ENCODE data around the gene KCNQ1. TPM values are rescaled to one million over a fixed set of nuclear protein-coding genes. Genes with fewer than 3 reads are reported as not detected.

KCNQ1 gene
- total and polyA plus RNA-seq, 2 experiments from 2014 or later: 0.45 to 0.87 TPM

DNA sequence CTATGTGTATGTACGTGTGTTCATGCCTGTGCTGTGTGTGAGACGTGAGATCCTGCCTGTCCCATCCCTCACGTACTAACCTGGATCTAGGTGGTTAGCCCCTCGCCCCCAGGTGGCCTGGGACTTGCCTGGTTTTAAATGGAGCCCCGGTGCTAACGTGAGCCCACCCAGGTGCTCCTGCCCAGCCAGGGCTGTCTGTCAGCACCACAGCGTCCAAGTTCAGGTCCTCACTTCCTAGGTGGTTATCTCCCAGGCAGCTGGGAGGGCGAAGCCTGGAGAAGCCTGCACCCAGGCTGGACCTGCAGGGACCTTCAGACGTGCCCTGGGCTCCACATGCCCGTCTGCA, 86.0 kb downstream of the KCNQ1 start (continued):
- TF ChIP-seq, protein P1, sequence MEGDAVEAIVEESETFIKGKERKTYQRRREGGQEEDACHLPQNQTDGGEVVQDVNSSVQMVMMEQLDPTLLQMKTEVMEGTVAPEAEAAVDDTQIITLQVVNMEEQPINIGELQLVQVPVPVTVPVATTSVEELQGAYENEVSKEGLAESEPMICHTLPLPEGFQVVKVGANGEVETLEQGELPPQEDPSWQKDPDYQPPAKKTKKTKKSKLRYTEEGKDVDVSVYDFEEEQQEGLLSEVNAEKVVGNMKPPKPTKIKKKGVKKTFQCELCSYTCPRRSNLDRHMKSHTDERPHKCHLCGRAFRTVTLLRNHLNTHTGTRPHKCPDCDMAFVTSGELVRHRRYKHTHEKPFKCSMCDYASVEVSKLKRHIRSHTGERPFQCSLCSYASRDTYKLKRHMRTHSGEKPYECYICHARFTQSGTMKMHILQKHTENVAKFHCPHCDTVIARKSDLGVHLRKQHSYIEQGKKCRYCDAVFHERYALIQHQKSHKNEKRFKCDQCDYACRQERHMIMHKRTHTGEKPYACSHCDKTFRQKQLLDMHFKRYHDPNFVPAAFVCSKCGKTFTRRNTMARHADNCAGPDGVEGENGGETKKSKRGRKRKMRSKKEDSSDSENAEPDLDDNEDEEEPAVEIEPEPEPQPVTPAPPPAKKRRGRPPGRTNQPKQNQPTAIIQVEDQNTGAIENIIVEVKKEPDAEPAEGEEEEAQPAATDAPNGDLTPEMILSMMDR (conservative IDR thresholded peaks at IDR 0.05; ENCODE audit: low read depth in 2 of 2): no peak
- TF ChIP-seq EZH2 (IDR thresholded peaks at IDR 0.05; ENCODE audit: low read depth, unreplicated experiment) (no peak), EZH2phosphoT487 (IDR thresholded peaks at IDR 0.05; ENCODE audit: unreplicated experiment) (no peak), ZNF114 (CRISPR knock-in tag; IDR thresholded peaks at IDR 0.05) (no peak)

DNA sequence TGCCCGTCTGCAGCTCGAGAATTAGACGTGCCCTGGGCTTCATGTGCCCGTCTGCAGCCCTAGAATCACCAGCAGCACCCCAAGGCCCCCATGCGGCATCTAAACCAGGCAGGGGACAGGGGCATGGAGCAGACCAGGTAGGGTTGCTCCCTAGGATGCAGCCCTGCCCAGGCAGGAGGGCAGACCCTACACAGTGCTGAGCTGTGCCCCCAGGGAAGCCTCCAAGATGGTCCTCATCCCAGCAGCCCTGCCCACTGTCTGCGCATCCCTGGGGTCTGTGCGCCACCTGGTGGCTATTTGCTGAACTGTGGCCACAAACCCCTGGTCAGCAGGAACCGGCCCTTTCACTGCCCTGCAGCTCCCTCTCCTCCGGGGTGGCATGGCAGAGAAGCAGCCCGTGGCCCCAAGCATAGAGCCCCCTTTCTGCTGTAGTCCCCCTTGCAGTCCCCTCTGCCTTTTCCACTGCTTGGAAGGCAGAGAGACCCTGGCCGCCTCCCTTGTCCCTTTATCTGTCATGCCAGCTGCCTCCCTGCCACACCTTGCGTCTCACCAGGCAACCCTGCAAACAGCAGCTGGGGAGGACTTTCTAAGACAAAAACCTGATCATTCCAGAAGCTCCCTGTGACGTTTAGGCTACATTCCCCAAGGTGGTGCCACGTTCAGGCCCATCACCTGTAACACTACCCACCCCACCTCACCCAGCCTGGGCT, 86.6 kb downstream of the KCNQ1 start:
- DNase-seq (ENCODE audit: low spot score) (peak; percentile 82), ATAC-seq (peak; percentile 41)
- Histone ChIP-seq H3K27me3 (ENCODE audit: insufficient read depth) (no peaks in the 10 kb centered on the region), H3K79me2 (replicated peaks; ENCODE audit: insufficient read depth) (no peaks in the 10 kb centered on the region), H3K27ac (ENCODE audit: low read depth) (no peak overlapping the region), H3K36me3 (ENCODE audit: insufficient read depth) (no peaks in the 10 kb centered on the region), H2AFZ (no peak overlapping the region), H3F3A (replicated peaks; ENCODE audit: low read depth) (peaks cover 6% of the 10 kb centered on the region; the same call in 1 of the 2 replicates), H3K4me1 (ENCODE audit: insufficient read depth) (peaks cover 8% of the 10 kb centered on the region; the same call in 1 of the 2 replicates), H3K4me2 (no peak overlapping the region), H4K20me1 (replicated peaks; ENCODE audit: insufficient read depth) (no peaks in the 10 kb centered on the region), H3K4me3 (no peak overlapping the region), H3K9me2 (ENCODE audit: insufficient read depth) (no peaks in the 10 kb centered on the region)
- H3K27me3 Mint-ChIP-seq (ENCODE audit: insufficient read depth, low read depth, poor library complexity): peaks cover 29% of the 10 kb centered on the region
- TF ChIP-seq, protein P1 (conservative IDR thresholded peaks at IDR 0.05; ENCODE audit: low read depth in 2 of 2): peak; percentile 82 to 98
- TF ChIP-seq POLR2AphosphoS5 (IDR thresholded peaks at IDR 0.05; ENCODE audit: low read depth): no peak
- TF ChIP-seq, protein P2, sequence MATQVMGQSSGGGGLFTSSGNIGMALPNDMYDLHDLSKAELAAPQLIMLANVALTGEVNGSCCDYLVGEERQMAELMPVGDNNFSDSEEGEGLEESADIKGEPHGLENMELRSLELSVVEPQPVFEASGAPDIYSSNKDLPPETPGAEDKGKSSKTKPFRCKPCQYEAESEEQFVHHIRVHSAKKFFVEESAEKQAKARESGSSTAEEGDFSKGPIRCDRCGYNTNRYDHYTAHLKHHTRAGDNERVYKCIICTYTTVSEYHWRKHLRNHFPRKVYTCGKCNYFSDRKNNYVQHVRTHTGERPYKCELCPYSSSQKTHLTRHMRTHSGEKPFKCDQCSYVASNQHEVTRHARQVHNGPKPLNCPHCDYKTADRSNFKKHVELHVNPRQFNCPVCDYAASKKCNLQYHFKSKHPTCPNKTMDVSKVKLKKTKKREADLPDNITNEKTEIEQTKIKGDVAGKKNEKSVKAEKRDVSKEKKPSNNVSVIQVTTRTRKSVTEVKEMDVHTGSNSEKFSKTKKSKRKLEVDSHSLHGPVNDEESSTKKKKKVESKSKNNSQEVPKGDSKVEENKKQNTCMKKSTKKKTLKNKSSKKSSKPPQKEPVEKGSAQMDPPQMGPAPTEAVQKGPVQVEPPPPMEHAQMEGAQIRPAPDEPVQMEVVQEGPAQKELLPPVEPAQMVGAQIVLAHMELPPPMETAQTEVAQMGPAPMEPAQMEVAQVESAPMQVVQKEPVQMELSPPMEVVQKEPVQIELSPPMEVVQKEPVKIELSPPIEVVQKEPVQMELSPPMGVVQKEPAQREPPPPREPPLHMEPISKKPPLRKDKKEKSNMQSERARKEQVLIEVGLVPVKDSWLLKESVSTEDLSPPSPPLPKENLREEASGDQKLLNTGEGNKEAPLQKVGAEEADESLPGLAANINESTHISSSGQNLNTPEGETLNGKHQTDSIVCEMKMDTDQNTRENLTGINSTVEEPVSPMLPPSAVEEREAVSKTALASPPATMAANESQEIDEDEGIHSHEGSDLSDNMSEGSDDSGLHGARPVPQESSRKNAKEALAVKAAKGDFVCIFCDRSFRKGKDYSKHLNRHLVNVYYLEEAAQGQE (IDR thresholded peaks at IDR 0.05; ENCODE audit: unreplicated experiment): no peak
- no peak for TF ChIP-seq ZNF114 (CRISPR knock-in tag; IDR thresholded peaks at IDR 0.05)
- H3K4me3 Mint-ChIP-seq: no peak overlapping the region
- no peaks in the 10 kb centered on the region for H3K36me3 Mint-ChIP-seq (ENCODE audit: low read depth)
- H3K4me1 Mint-ChIP-seq: peaks cover 9% of the 10 kb centered on the region; the same call in 2 of the 3 replicates
- H3K27ac Mint-ChIP-seq: no peak overlapping the region
- H3K9me3 Mint-ChIP-seq: no peaks in the 10 kb centered on the region; the same call in 2 of the 3 replicates

All from GM23338 (cell line).